GM19025 (cell line): ENCODE results near the gene NUDT4.

Experiments used
- ATAC-seq: cut with Tn5 transposase; IDR thresholded peaks from one replicate; pipeline ENCODE4 v1.9.1; 2021; ENCODE audit warnings: mild to moderate bottlenecking, low read depth, moderate library complexity; ENCODE audit not compliant: unreplicated experiment

Gene NUDT4

DNA sequence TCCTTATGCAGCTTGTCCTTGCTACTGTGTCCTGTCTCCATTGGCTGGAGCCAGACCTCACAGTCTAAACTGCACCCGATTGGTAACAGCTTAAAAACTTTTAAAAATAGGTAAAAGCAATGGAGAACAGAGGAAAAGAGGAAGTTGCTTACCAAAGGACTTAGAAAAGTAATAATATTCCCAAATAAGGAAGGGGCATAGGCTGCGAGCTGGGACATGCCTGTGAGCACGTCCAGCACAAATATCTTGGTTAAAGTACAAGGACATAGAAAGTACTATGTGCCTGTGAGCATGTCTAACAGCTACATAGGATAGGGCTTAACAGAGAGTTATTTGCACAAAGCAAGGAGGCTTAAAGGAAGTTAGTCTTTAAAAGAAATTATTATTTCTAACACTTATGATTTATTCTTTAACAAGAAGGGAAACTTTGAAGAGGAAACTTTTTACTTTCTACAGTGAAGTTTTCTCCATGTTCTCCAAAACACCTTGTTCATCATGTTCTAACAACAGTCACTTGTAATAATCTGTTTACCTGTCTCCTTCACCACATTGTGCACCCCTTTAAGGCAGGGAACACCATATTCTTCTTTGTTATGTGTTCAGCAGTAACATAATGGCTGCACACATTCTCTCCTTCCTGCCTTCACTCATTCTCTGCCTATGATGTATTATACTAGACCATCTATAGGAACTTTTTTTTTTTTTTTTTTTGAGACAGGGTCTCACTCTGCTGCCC lies 73.9 kb downstream of the NUDT4 start:
- ATAC-seq: no peak

DNA sequence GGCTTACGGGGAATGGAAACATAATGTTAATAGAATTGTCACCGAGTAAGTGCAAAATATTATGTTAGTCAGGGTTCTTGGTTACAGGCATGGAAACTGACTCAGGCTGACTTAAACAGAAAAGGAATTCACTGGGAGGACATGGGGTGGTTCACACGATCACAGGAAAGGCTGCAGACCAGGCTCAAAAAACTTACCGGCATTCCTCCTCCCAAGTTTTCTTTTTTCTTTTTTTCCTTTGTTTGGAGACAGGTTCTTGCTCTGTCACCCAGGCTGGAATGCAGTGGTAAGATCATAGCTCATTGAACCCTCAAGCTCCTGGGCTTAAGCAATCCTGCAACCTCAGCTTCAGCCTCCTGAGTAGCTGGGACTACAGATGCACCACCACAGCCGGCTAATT lies 75.9 kb downstream of the NUDT4 start:
- no peak for ATAC-seq

DNA sequence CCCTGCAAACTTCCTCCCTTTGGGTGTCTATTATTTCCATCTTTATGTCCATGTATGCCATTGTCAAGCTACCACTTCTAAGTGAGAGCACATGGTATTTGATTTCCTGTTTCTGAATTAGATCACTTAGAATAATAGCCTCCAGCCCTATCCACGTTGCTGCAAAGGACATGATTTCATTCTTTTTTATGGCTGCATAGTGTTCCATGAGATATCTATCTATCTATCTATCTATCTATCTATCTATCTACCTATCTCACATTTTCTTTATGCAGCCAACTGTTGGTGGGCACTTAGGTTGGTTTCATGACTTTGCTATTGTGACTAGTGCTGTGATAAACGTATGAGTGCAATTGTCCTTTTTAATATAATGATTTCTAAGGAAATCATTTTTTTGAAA lies 78.4 kb downstream of the NUDT4 start:
- no peak for ATAC-seq
